Measurements from ENCODE around the gene ABCG5. TPM values are rescaled to one million over a fixed set of nuclear protein-coding genes. Genes with fewer than 3 reads are reported as not detected.

The ABCG5 gene
- total RNA-seq, 1 donor: not detected

DNA sequence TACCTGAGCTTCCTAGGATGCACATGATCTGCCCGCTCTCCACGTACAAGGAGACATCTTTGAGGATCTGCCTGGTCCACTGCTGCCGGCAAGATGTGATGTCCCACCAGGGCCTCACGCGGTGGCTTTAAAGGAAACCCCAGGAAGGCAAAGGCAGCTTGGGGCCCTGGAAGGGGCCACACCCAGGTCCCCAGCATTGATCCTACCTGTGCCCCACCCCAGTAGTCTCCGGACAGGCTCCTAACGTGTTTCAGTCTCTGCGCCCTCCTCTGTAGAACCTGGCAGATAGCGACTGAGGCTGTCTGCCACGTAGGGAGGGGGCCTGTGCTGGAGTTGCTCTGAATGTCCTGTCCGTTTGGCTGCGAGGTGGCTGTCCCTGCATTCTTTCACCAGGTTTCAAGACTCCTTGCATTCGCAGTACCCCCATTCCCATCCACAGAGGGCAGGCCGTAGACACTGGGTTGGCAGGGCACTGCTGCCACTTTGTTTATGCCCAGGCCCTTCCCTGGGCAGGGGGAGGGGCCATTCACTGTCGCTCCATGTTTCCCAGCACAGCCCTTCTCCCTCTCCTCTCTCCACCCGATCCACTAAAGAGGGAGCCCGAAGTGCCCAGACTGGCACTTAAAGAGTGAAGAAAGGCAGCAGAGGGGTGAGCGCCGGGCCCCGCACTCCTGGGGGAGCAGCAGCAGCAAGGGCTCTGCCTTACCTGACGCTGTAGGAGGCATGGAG is 644 bp downstream of the ABCG5 start:
- TF ChIP-seq, protein P1, sequence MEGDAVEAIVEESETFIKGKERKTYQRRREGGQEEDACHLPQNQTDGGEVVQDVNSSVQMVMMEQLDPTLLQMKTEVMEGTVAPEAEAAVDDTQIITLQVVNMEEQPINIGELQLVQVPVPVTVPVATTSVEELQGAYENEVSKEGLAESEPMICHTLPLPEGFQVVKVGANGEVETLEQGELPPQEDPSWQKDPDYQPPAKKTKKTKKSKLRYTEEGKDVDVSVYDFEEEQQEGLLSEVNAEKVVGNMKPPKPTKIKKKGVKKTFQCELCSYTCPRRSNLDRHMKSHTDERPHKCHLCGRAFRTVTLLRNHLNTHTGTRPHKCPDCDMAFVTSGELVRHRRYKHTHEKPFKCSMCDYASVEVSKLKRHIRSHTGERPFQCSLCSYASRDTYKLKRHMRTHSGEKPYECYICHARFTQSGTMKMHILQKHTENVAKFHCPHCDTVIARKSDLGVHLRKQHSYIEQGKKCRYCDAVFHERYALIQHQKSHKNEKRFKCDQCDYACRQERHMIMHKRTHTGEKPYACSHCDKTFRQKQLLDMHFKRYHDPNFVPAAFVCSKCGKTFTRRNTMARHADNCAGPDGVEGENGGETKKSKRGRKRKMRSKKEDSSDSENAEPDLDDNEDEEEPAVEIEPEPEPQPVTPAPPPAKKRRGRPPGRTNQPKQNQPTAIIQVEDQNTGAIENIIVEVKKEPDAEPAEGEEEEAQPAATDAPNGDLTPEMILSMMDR (IDR thresholded peaks at IDR 0.05; ENCODE audit: extremely low read depth, low read depth, low read length): no peak
- Histone ChIP-seq H3K36me3 (ENCODE audit: insufficient read depth, low read length) (no peaks in the 10 kb centered on the region), H3K4me3 (ENCODE audit: insufficient read depth, low read length) (no peak overlapping the region), H4K20me1 (ENCODE audit: insufficient read depth, low read length) (no peaks in the 10 kb centered on the region), H3K27ac (ENCODE audit: low read depth, low read length) (no peak overlapping the region), H3K4me1 (ENCODE audit: insufficient read depth, low read length) (no peaks in the 10 kb centered on the region), H2AFZ (ENCODE audit: low read length) (no peak overlapping the region), H3K79me2 (ENCODE audit: insufficient read depth, low read length) (no peaks in the 10 kb centered on the region), H3K27me3 (ENCODE audit: insufficient read depth, low read length) (peaks cover 28% of the 10 kb centered on the region), H3K4me2 (ENCODE audit: insufficient read depth, low read length) (no peak overlapping the region), H3K9me3 (ENCODE audit: low read depth, low read length) (no peaks in the 10 kb centered on the region)
- DNase-seq (ENCODE audit: insufficient read length, low spot score, missing footprints): no peak

DNA sequence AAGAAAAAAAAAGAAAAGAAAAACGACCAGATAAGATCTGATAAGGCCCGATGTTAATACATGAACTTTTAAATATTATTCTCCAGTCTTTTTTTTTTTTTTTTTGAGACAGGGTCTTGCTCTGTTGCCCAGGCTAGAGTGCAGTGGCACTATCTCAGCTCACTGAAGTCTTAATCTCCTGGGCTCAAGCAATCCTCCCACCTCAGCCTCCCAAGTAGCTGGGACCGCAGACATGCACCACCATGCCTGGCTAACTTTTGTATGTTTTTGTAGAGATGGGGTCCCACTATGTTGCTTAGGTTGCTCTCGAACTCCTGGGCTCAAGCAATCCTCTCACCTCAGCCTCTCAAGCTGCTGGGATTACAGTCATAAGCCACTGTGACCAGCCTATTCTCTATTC is 1.6 kb downstream of the ABCG5 start:
- Histone ChIP-seq H3K4me2 (ENCODE audit: insufficient read depth, low read length) (no peak overlapping the region), H3K4me1 (ENCODE audit: insufficient read depth, low read length) (no peaks in the 10 kb centered on the region), H3K79me2 (ENCODE audit: insufficient read depth, low read length) (no peaks in the 10 kb centered on the region), H3K27me3 (ENCODE audit: insufficient read depth, low read length) (peaks cover 28% of the 10 kb centered on the region), H4K20me1 (ENCODE audit: insufficient read depth, low read length) (no peaks in the 10 kb centered on the region), H3K36me3 (ENCODE audit: insufficient read depth, low read length) (no peaks in the 10 kb centered on the region), H3K27ac (ENCODE audit: low read depth, low read length) (no peak overlapping the region), H2AFZ (ENCODE audit: low read length) (no peak overlapping the region), H3K9me3 (ENCODE audit: low read depth, low read length) (no peaks in the 10 kb centered on the region), H3K4me3 (ENCODE audit: insufficient read depth, low read length) (no peak overlapping the region)
- no peak for DNase-seq (ENCODE audit: insufficient read length, low spot score, missing footprints)
- TF ChIP-seq, protein P1 (IDR thresholded peaks at IDR 0.05; ENCODE audit: extremely low read depth, low read depth, low read length): no peak

DNA sequence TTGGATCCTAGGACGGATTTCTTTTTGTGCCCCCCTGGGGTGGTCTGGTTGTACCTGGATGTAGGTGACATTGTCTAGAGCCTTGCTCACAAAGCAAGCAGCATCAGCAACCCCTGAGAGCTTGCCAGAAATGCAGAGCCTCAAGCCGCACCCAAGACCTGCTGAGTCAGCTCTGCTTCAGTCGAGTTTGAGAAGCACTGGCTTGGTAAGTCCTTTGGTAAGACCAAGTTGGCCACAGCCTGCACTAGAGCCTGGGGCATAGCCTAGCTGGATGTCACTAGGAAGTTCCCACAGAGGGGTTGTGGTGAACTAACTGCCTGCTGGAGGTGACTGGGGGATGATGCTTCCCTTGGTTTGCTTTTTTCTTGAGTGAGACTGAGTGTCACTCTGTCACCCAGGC is 6.2 kb downstream of the ABCG5 start:
- no peak overlapping the region for H3K27ac ChIP-seq (ENCODE audit: low read depth, low read length)
- no peak overlapping the region for H3K4me2 ChIP-seq (ENCODE audit: insufficient read depth, low read length)
- H3K4me3 ChIP-seq (ENCODE audit: insufficient read depth, low read length): no peak overlapping the region
- no peak overlapping the region for H2AFZ ChIP-seq (ENCODE audit: low read length)
- TF ChIP-seq, protein P1 (IDR thresholded peaks at IDR 0.05; ENCODE audit: extremely low read depth, low read depth, low read length): no peak
- no peaks in the 10 kb centered on the region for H3K36me3 ChIP-seq (ENCODE audit: insufficient read depth, low read length)
- H3K79me2 ChIP-seq (ENCODE audit: insufficient read depth, low read length): no peaks in the 10 kb centered on the region
- H3K9me3 ChIP-seq (ENCODE audit: low read depth, low read length): no peaks in the 10 kb centered on the region
- no peaks in the 10 kb centered on the region for H4K20me1 ChIP-seq (ENCODE audit: insufficient read depth, low read length)
- peaks cover 35% of the 10 kb centered on the region for H3K27me3 ChIP-seq (ENCODE audit: insufficient read depth, low read length)
- no peaks in the 10 kb centered on the region for H3K4me1 ChIP-seq (ENCODE audit: insufficient read depth, low read length)
- no peak for DNase-seq (ENCODE audit: insufficient read length, low spot score, missing footprints)

DNA sequence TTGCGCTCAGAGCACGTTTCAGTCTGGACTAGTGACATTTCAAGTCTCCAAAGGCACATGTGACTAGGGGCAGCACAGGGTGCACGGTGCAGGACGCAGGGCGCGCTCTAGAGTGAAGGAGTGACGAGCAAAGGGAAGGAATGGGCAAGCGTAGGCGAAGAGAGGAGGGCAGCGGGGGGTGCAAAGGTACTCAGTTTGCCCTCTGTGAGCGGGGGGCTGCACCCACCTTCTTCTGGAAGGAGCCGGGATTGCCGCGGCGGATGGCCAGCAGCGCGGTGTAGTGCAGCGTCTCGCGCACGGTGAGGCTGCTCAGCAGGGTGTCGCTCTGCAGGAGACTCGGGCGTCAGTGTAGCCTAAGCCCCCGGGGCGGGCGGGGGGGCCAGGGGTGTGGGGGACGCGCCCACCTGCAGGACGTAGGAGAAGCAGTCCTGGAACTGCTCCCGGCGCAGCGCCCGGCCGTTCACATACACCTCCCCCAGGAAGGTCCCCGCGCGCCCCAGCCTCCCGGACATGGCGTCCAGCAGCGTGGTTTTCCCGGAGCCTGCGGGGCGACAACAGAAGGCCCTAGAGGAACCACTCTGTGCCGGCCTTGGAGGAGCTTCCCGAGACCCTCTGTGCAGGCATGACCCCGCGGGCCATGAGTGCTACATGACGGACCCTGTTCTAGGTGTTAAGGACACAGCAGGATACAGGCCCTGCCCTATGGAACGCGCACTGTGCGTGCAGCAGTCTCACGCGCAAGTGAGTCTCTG is 6.9 kb downstream of the ABCG5 start:
- Histone ChIP-seq H2AFZ (ENCODE audit: low read length) (no peak overlapping the region), H3K4me2 (ENCODE audit: insufficient read depth, low read length) (peak overlapping the region; percentile 20), H3K36me3 (ENCODE audit: insufficient read depth, low read length) (no peaks in the 10 kb centered on the region)

More for the DNA sequence above, 6.9 kb downstream of the ABCG5 start:
- no peaks in the 10 kb centered on the region for H3K4me1 ChIP-seq (ENCODE audit: insufficient read depth, low read length)
- H3K27me3 ChIP-seq (ENCODE audit: insufficient read depth, low read length): peaks cover 35% of the 10 kb centered on the region
- H3K4me3 ChIP-seq (ENCODE audit: insufficient read depth, low read length): peak overlapping the region; percentile 37
- no peaks in the 10 kb centered on the region for H4K20me1 ChIP-seq (ENCODE audit: insufficient read depth, low read length)
- no peaks in the 10 kb centered on the region for H3K9me3 ChIP-seq (ENCODE audit: low read depth, low read length)
- TF ChIP-seq, protein P1 (IDR thresholded peaks at IDR 0.05; ENCODE audit: extremely low read depth, low read depth, low read length): no peak
- DNase-seq (ENCODE audit: insufficient read length, low spot score, missing footprints): no peak
- no peak overlapping the region for H3K27ac ChIP-seq (ENCODE audit: low read depth, low read length)
- no peaks in the 10 kb centered on the region for H3K79me2 ChIP-seq (ENCODE audit: insufficient read depth, low read length)

Measured in osteoblast (primary cell).